ENCODE results near the gene SHE. TPM values are rescaled to one million over a fixed set of nuclear protein-coding genes. Genes with fewer than 3 reads are reported as not detected.

SHE gene
- total and polyA plus RNA-seq, 2 donors (not counting 3 experiments of a cell fraction or from before 2014, with no cell fraction given), result 30.1 to 52.7 TPM

- H3K27me3 ChIP-seq (ENCODE audit: control insufficient read depth in 2 of 2, insufficient read depth in 2 of 2, low read length in 2 of 2), result no peaks in the 10 kb centered on the region
- H3K36me3 ChIP-seq (ENCODE audit: control insufficient read depth in 2 of 2, extremely low read depth in 1 of 2, insufficient read depth in 2 of 2, low read length in 2 of 2), result peaks cover 0 to 2% of the 10 kb centered on the region in 2 experiments
- H3K4me2 ChIP-seq (ENCODE audit: insufficient read depth, low read length), result no peak overlapping the region
- no peak overlapping the region for H3K27ac ChIP-seq (ENCODE audit: insufficient read depth, low read depth, low read length)
- FAIRE-seq (no peak), DNase-seq (ENCODE audit: low read depth, low spot score) (no peak)
- dilution Hi-C loops (cut with MboI; ENCODE audit: extremely low pct_ligation_motif_present, low sequenced_read_pairs) (no loop called here), intact Hi-C loops (cut with micrococcal nuclease) (no loop called here)
- TF ChIP-seq POLR2AphosphoS5 (IDR thresholded peaks at IDR 0.05; ENCODE audit: insufficient read depth, low read depth, low read length) (no peak), CTCF (IDR thresholded peaks at IDR 0.05; ENCODE audit: extremely low read depth in 1 of 2, insufficient read depth in 1 of 2, low read depth in 1 of 2, low read length in 2 of 2) (no peak), GATA2 (IDR thresholded peaks at IDR 0.05; ENCODE audit: insufficient read depth, insufficient read length, low read depth, low read length) (no peak), POLR2A (IDR thresholded peaks at IDR 0.05; ENCODE audit: low read depth, low read length) (no peak), FOS (IDR thresholded peaks at IDR 0.05; ENCODE audit: borderline replicate concordance, insufficient read depth, low read length) (no peak), EZH2 (IDR thresholded peaks at IDR 0.05; ENCODE audit: borderline replicate concordance, low read depth, low read length, severe bottlenecking) (no peak), MAX (IDR thresholded peaks at IDR 0.05; ENCODE audit: insufficient read depth, insufficient read length) (no peak), MYC (IDR thresholded peaks at IDR 0.05; ENCODE audit: low read depth, low read length) (no peak), JUN (IDR thresholded peaks at IDR 0.05; ENCODE audit: borderline replicate concordance, insufficient read depth, insufficient read length, low read depth) (no peak)
- peaks cover 8% of the 10 kb centered on the region for H3K4me1 ChIP-seq (ENCODE audit: control insufficient read depth, extremely low read depth, insufficient read depth, low read length)
- no peak overlapping the region for H3K4me3 ChIP-seq (replicated peaks in 1 of 3; ENCODE audit: insufficient read depth in 1 of 3, low read depth in 1 of 3, low read length in 3 of 3)
- no peaks in the 10 kb centered on the region for H3K9me1 ChIP-seq (replicated peaks; ENCODE audit: control insufficient read depth, extremely low read depth, insufficient read depth, low read length)
- CTCF ChIA-PET, result interaction anchor here (0.9 to 1.5 kb wide), 3 partner anchors 13 to 80 kb away, joined by 3 to 4 read pairs (median 4); no protein-coding TSS in a partner anchor
- no peaks in the 10 kb centered on the region for H3K9me3 ChIP-seq (replicated peaks; ENCODE audit: control insufficient read depth, insufficient read depth, low read length)
- no peak overlapping the region for H3K9ac ChIP-seq (replicated peaks; ENCODE audit: extremely low read depth, insufficient read depth, low read length)
- no peaks in the 10 kb centered on the region for H4K20me1 ChIP-seq (replicated peaks; ENCODE audit: control insufficient read depth, extremely low read depth, insufficient read depth, low read length)
- POLR2A ChIA-PET, result no interaction called here
- no peaks in the 10 kb centered on the region for H3K79me2 ChIP-seq (ENCODE audit: control insufficient read depth, insufficient read depth, low read length)
- H2AFZ ChIP-seq (ENCODE audit: low read depth, low read length), result no peak overlapping the region
- BruUV-seq (replicated peaks), result no TSS peak
These were observed 36.0 kb downstream of the SHE start for GRCh38 chr1:154466206-154466605.
